GM06990 (cell line): Measurements from ENCODE around the gene DOK4.

ENCODE experiments used
- DNase-seq: peaks from one replicate; pipeline ENCODE4 v3.0.0-alpha.2; 2011; ENCODE audit not compliant: insufficient read length; ENCODE audit errors: extremely low read depth
- H3K27me3 ChIP-seq: replicated peaks from 2 replicates; pipeline ENCODE4 v1.6.0; 2011; ENCODE audit warnings: low read length; ENCODE audit not compliant: control insufficient read depth, insufficient read depth
- H3K36me3 ChIP-seq: 2 replicates; pipeline ENCODE4 v1.5.1; 2011; ENCODE audit warnings: low read length; ENCODE audit not compliant: control insufficient read depth, insufficient read depth
- H3K4me3 ChIP-seq: replicated peaks from 2 replicates; pipeline ENCODE4 v1.5.1; 2011; ENCODE audit warnings: low read depth, mild to moderate bottlenecking, control low read depth, low read length
- TF ChIP-seq, protein P1 (sequence below): IDR thresholded peaks from 2 replicates; pipeline ENCODE4 v1.5.1; 2011; ENCODE audit warnings: low read length, control low read depth, mild to moderate bottlenecking, inconsistent platforms; ENCODE audit not compliant: insufficient read depth, poor library complexity, severe bottlenecking

DOK4 gene

DNA sequence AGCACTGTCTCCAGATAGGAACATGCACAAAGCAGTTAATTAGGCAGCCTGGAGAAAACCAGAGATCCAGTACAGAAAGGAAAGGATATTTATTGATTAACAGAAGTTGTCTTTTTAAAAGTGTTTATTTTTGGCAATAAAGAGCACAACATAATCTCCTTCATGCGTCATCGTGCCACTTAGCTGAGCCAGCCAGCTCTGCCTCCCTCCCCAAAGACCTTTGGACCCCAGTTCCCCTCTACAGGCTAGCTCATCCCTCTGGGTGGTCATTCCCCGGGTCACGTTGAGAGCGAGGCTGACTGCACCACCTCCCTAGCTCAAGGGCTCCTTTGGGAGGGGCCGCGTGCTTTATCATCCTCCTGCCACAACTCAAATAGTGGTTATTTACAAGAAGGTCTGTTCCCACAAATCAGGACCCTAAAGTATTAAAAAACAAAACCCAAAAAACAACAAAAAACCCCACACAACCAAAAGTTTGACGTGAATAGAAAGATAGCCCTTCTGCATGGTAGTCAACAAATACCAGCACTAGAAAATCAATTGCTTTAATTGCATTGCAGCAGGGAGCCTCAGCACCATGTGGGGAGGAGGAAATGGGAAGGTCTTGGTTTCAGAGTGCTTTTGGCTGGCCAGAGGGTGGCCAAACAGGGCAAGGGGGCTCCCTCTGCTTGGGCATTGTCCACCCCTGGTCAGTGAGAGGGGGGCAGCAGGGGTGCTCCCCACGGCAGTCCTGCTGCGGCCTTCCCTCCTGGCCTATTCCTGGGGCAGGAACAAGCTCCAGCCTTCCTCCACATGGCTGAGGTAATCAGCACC, 14.2 kb downstream of the DOK4 start:
- Histone ChIP-seq H3K4me3 (no peak overlapping the region), H3K36me3 (peaks cover 35% of the 10 kb centered on the region)
- no peak for DNase-seq

DNA sequence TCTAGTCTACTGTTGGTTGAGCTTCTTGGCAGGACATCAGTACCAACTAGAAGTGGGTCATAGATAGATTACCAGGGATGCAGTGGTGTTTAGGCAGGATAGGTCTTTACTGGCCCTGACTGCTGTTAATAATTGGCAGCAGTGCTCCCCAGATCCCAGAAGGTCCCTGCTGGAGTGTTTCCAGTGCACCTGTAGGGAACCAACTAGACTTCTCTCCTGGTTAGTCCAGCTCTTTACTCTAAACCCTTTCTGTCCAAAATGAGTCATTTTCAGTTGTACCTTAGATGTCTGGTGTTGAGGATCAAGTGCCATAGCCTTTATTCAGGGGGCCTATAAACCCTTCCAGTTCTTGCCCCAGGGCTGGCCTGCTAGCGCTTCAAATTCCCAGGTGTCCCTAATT, 15.1 kb downstream of the DOK4 start:
- H3K4me3 ChIP-seq: no peak overlapping the region
- H3K36me3 ChIP-seq: peaks cover 39% of the 10 kb centered on the region
- TF ChIP-seq, protein P1, sequence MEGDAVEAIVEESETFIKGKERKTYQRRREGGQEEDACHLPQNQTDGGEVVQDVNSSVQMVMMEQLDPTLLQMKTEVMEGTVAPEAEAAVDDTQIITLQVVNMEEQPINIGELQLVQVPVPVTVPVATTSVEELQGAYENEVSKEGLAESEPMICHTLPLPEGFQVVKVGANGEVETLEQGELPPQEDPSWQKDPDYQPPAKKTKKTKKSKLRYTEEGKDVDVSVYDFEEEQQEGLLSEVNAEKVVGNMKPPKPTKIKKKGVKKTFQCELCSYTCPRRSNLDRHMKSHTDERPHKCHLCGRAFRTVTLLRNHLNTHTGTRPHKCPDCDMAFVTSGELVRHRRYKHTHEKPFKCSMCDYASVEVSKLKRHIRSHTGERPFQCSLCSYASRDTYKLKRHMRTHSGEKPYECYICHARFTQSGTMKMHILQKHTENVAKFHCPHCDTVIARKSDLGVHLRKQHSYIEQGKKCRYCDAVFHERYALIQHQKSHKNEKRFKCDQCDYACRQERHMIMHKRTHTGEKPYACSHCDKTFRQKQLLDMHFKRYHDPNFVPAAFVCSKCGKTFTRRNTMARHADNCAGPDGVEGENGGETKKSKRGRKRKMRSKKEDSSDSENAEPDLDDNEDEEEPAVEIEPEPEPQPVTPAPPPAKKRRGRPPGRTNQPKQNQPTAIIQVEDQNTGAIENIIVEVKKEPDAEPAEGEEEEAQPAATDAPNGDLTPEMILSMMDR: no peak
- no peak for DNase-seq
- H3K27me3 ChIP-seq: no peaks in the 10 kb centered on the region

More for the DNA sequence above, 14.2 kb downstream of the DOK4 start:
- TF ChIP-seq, protein P1: no peak
- H3K27me3 ChIP-seq: no peaks in the 10 kb centered on the region

DNA sequence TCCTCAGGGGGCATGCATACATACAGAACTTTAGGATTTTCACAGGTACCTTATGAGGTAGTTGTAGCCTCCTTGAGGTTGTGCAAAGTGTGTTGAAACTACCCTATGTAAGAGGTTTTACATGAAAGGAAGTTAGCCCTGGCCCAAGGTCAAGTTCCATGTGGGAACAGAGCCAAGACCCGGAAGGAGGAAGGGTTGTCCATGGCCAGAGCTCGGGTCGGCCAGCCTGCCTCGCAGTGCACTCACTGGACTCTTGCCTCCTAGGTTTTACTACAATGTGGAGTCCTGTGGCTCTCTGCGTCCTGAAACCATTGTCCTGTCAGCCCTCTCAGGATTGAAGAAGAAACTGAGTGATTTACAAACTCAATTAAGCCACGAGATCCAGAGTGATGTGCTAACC, 15.6 kb downstream of the DOK4 start:
- Histone ChIP-seq H3K4me3 (no peak overlapping the region), H3K27me3 (no peaks in the 10 kb centered on the region), H3K36me3 (peaks cover 41% of the 10 kb centered on the region)
- DNase-seq: no peak
- TF ChIP-seq, protein P1: no peak

DNA sequence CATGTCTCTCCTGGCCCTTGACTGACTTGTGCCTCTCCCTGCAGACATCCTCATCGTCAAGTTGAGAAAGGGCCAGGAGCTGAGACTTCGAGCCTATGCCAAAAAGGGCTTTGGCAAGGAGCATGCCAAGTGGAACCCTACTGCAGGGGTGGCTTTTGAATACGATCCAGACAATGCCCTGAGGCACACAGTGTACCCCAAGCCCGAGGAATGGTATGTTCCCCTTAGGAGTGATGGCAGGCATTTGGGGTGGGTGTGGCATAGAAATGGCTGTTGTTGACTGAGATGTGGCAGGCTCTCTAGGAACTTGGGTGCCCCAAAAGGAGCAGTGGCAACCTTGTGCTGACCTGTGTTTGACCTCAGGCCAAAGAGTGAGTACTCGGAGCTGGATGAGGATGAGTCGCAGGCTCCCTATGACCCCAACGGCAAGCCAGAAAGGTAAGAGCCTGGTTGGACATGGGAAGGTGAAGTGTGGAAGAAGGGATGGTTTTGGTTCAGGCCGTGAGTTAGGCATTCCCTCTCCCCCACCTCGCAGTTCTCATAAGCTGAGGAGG, 16.3 kb downstream of the DOK4 start:
- no peak for DNase-seq
- no peak overlapping the region for H3K4me3 ChIP-seq

DNA sequence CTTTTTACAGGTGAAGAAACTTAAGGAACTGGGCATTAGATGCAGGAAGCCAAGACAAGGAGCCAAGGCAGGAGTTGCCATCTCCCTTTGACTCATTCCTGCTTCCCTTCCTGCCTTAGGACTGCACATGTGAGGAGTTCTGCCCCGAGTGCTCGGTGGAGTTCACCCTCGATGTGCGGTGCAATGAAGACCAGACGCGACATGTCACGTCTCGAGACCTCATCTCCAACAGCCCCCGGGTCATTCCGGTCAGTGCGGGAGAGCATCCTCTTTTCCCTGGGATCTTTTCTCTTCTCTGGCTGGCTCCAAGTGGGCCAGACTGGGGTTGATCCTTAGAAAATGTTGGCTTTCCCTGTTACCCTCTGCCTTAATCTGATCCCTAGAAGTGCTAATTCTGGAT, 17.2 kb downstream of the DOK4 start:
- H3K36me3 ChIP-seq: peaks cover 41% of the 10 kb centered on the region

More for the DNA sequence above, 16.3 kb downstream of the DOK4 start:
- TF ChIP-seq, protein P1: no peak
- Histone ChIP-seq H3K27me3 (no peaks in the 10 kb centered on the region), H3K36me3 (peaks cover 41% of the 10 kb centered on the region)

More for the DNA sequence above, 17.2 kb downstream of the DOK4 start:
- no peak for DNase-seq
- no peak overlapping the region for H3K4me3 ChIP-seq
- TF ChIP-seq, protein P1: no peak
- no peaks in the 10 kb centered on the region for H3K27me3 ChIP-seq
